Suprapubic skin (tissue), 3 donors: ENCODE results near the gene ZC2HC1B.

Experiments
- CTCF ChIP-seq, 2 donors: fragments of 200-600 bp in 1 of 2; fragments of 450-650 bp in 1 of 2; sonication (generic) in 1 of 2; IDR thresholded peaks; one replicate each; pipeline ENCODE4 v1.5.1; 2016 to 2019; ENCODE audit warnings: antibody characterized with exemption in 2 of 2, mild to moderate bottlenecking in 1 of 2, moderate library complexity in 1 of 2
- EP300 ChIP-seq: sonication (generic); formaldehyde crosslinking; IDR thresholded peaks from one replicate; pipeline ENCODE4 v1.6.1; 2017; ENCODE audit warnings: antibody characterized with exemption

GRCh38 chr6:143823548-143823947 is 40.7 kb upstream of the ZC2HC1B start:
- TF ChIP-seq CTCF (IDR thresholded peaks at IDR 0.05) (no peak), EP300 (no peak)
